SK-N-SH treated with all-trans-retinoic acid at 6 μM for 48 hours (cell line): ENCODE measurements around the gene MAP3K7.

ENCODE experiments used
- ARNTL ChIP-seq: fragments of 450-650 bp; formaldehyde crosslinking; IDR thresholded peaks from 2 replicates; pipeline ENCODE4 v1.5.0; 2020; ENCODE audit warnings: low read depth, mild to moderate bottlenecking, moderate library complexity, borderline replicate concordance
- CREB5 ChIP-seq: fragments of 250-450 bp; sonication (Bioruptor Pico); IDR thresholded peaks from 2 replicates; pipeline ENCODE4 v1.5.1; 2020; ENCODE audit warnings: low read depth, mild to moderate bottlenecking, moderate library complexity
- CSDC2 ChIP-seq: fragments of 250-450 bp; sonication (Bioruptor Pico); IDR thresholded peaks from 2 replicates; pipeline ENCODE4 v1.5.0; 2020; ENCODE audit warnings: mild to moderate bottlenecking, moderate library complexity
- ISL1 ChIP-seq: fragments of 250-450 bp; sonication (Bioruptor Pico); IDR thresholded peaks from 2 replicates; pipeline ENCODE4 v2.1.2; 2022; ENCODE audit warnings: mild to moderate bottlenecking, moderate library complexity
- OSR1 ChIP-seq: fragments of 250-450 bp; sonication (Bioruptor Pico); IDR thresholded peaks from 2 replicates; pipeline ENCODE4 v1.8.0; 2022; ENCODE audit warnings: moderate library complexity, mild to moderate bottlenecking, inconsistent platforms
- POU6F1 ChIP-seq: fragments of 250-450 bp; sonication (Bioruptor Pico); IDR thresholded peaks from 2 replicates; pipeline ENCODE4 v1.8.0; 2021; ENCODE audit warnings: low read depth, mild to moderate bottlenecking, moderate library complexity, borderline replicate concordance
- PPARA ChIP-seq: fragments of 250-450 bp; sonication (Bioruptor Pico); IDR thresholded peaks from 2 replicates; pipeline ENCODE4 v1.5.0; 2020; ENCODE audit warnings: mild to moderate bottlenecking, borderline replicate concordance
- RARB ChIP-seq: fragments of 250-450 bp; sonication (Bioruptor Pico); IDR thresholded peaks from 2 replicates; pipeline ENCODE4 v1.8.0; 2021; ENCODE audit warnings: mild to moderate bottlenecking, moderate library complexity
- TSHZ2 ChIP-seq: fragments of 250-450 bp; sonication (Bioruptor Pico); IDR thresholded peaks from 2 replicates; pipeline ENCODE4 v1.5.0; 2020; ENCODE audit warnings: mild to moderate bottlenecking, moderate library complexity
- ZFP3 ChIP-seq: fragments of 250-450 bp; sonication (Bioruptor Pico); IDR thresholded peaks from 2 replicates; pipeline ENCODE4 v1.5.0; 2020; ENCODE audit warnings: mild to moderate bottlenecking, moderate library complexity
- ZNF70 ChIP-seq: fragments of 450-650 bp; formaldehyde crosslinking; IDR thresholded peaks from 2 replicates; pipeline ENCODE4 v1.5.0; 2020; ENCODE audit warnings: mild to moderate bottlenecking, moderate library complexity
- TF ChIP-seq, protein P1 (sequence below): fragments of 250-450 bp; sonication (Bioruptor Pico); IDR thresholded peaks from 2 replicates; pipeline ENCODE4 v1.8.0; 2020; ENCODE audit warnings: mild to moderate bottlenecking, moderate library complexity, borderline replicate concordance

GRCh38 chr6:90466154-90466940, 120.5 kb downstream of the MAP3K7 start:
- TF ChIP-seq, protein P1, sequence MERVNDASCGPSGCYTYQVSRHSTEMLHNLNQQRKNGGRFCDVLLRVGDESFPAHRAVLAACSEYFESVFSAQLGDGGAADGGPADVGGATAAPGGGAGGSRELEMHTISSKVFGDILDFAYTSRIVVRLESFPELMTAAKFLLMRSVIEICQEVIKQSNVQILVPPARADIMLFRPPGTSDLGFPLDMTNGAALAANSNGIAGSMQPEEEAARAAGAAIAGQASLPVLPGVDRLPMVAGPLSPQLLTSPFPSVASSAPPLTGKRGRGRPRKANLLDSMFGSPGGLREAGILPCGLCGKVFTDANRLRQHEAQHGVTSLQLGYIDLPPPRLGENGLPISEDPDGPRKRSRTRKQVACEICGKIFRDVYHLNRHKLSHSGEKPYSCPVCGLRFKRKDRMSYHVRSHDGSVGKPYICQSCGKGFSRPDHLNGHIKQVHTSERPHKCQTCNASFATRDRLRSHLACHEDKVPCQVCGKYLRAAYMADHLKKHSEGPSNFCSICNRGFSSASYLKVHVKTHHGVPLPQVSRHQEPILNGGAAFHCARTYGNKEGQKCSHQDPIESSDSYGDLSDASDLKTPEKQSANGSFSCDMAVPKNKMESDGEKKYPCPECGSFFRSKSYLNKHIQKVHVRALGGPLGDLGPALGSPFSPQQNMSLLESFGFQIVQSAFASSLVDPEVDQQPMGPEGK (CRISPR knock-in tag), result no peak
- TF ChIP-seq ZFP3 (CRISPR knock-in tag), result no peak
- TF ChIP-seq RARB (CRISPR knock-in tag), result no peak
- no peak for TF ChIP-seq ZNF70 (CRISPR knock-in tag)
- TF ChIP-seq TSHZ2 (CRISPR knock-in tag), result no peak
- TF ChIP-seq CREB5 (CRISPR knock-in tag), result no peak
- TF ChIP-seq ARNTL, result no peak
- TF ChIP-seq OSR1 (CRISPR knock-in tag), result no peak
- no peak for TF ChIP-seq PPARA
- no peak for TF ChIP-seq ISL1 (CRISPR knock-in tag)
- no peak for TF ChIP-seq CSDC2 (CRISPR knock-in tag)
- TF ChIP-seq POU6F1, result no peak
